HG02588 (cell line): ENCODE data around the gene CNTNAP2.

Experiments
- ATAC-seq: cut with Tn5 transposase; IDR thresholded peaks from one replicate; pipeline ENCODE4 v1.9.1; 2021; ENCODE audit warnings: mild to moderate bottlenecking, moderate library complexity; ENCODE audit not compliant: unreplicated experiment

The CNTNAP2 gene

DNA sequence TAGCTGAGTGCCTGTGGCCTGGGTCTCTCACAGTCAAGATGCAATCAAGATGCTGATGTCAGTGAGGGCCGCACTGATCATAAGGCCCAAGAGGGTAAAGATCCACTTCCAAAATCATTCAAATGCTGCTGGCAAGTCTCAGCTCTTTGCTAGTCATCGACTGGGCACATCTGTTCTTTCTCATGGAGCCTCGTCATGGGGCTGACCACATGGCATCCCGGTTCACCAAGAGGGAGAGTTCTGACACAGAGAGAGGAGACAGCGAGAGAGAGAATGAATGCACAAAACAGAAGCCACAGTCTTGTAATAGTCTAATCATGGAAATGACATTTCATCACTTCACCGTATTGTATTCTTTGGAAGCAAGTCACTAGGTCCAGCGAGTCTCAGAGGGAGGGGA lies 1406.5 kb downstream of the CNTNAP2 start:
- no peak for ATAC-seq

DNA sequence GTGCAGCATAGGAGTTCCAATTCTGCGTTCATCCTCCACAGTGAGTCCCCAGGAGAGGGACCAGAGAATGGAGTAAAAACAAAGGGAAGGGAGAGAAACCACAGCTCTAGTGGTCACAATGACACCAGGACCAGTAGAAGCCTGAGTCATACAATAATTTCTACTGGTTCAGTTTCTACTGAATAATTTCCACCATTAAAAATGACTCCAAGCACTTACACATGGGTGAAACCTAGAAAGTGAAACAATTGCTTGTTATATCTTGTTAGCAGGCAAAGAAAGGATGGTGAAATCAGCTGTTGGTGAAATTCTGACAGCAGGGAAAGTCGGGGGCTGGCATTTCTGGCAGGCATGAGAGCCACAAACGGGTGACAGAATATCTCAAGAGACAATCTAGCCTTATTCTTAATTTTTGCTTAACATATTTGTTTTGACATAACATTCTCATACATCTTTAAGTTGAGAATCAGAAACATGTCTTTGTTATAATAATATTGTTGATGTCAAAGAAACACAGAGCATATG lies 1408.2 kb downstream of the CNTNAP2 start:
- ATAC-seq, result no peak

DNA sequence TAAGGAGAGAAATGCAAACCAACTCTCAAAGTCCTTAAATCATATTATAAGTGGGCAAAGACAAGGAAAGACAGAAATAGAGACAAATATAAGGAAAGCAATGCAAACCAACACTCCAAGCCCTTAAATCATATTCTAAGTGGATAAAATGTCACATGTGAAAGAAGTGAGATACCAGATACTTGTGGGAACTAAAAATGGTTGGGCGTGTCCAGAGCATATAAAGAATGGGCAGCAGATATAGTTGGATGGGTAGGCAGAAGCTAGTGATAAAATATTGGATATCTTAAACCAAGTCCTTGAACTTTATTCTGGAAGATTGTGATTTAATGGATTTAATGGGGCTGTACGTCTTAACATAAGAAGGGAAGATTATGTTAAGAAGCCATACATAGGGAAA lies 1408.7 kb downstream of the CNTNAP2 start:
- ATAC-seq, result no peak

DNA sequence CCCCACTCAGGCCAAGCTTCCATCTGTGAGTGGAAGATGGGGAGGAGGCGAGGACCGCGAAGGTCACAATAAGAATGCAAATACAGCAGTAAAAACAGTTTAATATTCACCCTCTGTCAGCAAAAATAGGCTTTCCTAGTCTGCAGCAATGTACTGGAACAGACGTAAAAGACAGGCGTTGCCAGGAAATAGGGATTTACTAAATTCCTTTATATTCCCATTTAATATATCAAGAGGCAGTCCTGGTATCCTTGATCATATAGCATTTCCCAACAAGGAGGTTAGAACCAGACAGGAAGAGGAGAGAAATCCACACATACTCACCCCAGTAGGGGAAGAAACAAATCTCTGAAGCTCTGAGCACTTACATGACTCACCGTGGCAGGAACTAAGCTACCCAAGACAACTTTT lies 1419.1 kb downstream of the CNTNAP2 start:
- no peak for ATAC-seq

- no peak for ATAC-seq
Observed at GRCh38 chr7:147539685-147540084, 1423.1 kb downstream of the CNTNAP2 start.

DNA sequence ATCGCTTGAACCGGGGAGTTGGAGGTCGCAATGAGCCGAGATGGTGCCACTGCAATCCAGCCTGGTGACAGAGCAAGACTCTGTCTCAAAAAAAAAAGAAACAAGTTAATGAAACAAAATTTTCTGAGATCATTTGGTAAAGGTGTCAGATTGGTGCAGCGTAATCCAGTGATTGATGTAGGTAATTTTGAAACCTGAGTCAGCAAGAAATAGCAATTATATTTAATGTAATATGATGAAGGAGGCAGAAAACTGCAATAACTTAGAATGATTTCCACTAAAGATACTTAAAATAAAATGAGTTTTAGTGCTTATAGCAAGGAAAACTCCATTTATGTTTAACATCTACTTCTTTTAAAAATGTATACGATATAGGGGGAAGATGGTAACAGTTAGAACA lies 1424.1 kb downstream of the CNTNAP2 start:
- ATAC-seq, result no peak

- ATAC-seq, result no peak
Observed at GRCh38 chr7:147541261-147541660, 1424.7 kb downstream of the CNTNAP2 start.

DNA sequence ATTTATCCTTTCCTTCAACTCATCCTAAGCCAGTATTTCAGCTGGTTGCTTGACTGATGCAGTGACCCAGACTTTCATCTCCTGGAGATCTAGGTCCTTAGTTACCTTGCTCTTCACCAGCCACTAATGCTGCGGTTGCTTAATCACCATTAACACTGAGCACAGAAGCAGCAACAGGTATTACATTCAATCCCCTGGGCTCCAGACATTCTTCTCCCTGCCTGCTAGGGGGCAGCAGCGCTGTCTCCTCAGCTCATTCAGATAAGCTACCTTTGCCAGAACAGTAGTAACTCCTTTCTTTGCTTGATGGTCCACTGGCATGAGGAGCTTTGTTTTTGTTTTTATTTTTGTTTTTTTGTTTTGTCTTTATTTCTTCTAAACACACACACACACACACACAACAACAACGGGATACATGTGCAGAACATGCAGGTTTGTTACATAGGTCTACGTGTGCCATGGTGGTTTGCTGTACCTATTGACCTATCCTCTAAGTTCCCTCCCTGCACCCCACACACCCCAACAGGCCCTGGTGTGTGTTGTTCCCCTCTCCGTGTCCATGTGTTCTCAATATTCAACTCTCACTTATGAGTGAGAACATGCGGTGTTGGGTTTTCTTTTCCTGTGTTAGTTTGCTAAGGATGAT lies 1430.8 kb downstream of the CNTNAP2 start:
- no peak for ATAC-seq

- no peak for ATAC-seq
Observed at GRCh38 chr7:147556317-147556716, 1439.7 kb downstream of the CNTNAP2 start.

DNA sequence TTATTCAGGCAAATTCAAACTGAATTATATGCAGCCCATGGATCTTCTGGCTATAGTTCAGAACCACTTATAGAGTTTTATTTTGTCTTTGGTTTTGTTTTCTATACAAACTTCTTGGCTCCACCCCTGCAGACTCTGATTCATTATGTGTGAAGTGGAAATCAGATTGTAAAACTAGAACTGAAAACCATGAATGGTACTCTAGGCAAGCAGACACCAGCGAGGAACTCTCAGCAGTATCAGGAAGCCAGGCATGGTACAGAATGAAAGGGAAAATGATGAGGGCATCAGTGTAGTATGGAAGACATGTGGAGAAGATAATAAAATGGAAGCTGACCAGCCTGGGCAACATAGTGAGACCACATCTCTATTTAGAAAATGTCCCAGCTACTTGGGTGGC lies 1447.1 kb downstream of the CNTNAP2 start:
- ATAC-seq, result no peak

DNA sequence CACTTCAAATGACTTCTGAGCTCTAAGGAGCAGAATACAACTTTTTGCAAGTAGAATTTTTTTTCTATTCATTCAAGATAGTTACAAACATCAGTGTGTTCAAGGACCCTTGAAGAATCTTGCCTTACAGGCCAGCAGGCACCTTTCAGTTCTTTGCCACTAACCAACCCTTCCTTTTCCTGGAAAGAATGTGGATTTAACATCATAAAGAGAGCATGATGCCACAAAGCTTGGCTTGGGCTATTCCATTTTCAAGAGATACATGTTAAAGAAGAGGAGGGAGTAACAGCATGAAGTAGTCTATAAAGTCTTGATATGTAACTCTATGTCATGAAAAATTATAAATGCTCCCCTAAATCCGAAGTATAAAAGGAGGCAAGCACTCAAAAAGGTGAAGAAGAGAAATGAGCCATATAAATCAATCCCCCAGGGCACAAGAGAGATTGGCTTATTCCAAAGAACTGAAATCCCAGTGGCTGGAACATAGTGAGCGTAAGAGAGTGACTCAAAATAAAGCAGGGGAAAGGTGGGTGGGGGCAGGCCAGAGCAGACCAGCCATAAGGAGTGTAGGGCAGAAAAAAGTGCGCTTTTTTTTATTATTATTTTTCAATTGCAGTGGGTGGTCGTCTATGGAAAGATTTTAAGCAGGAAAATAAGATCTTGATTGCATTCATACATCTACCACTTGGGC lies 1448.3 kb downstream of the CNTNAP2 start:
- ATAC-seq, result no peak

GRCh38 chr7:147567043-147567442 lies 1450.4 kb downstream of the CNTNAP2 start:
- no peak for ATAC-seq

GRCh38 chr7:147569116-147569913 lies 1452.7 kb downstream of the CNTNAP2 start:
- no peak for ATAC-seq

GRCh38 chr7:147570390-147570789 lies 1453.8 kb downstream of the CNTNAP2 start:
- no peak for ATAC-seq

DNA sequence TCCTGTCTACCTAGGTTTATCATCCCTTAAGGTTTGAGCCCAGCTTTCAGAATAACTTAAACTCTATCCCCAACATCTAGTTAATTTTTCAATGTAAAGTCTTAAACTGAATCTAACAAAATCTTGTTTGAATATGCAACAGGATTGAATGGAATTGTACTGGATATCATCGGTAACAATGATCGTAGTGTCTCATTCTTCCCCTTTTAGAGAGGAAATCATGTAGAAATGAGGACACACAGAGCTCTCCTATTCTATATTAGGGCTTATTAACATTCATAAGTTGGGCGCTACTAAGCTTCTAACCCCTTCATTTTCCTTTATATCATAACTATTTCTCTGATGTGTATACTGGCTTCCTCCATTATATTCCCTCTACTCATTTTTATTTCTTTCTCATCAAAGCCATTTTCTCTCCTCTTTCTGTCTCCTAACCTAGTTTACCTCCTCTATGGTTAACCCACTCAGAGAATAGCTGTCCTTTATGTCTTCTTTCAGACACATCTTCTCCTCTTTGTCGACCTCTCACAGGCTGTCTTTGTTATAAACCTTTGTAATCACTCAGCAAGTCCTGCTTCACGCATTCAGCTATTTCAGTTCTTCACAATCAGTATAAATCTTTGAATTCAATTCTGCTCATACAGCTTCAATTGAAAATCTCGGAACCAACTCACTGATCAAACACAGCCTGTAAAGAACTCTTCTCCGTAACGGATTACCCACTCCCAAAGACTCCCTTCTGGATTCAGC lies 1455.0 kb downstream of the CNTNAP2 start:
- ATAC-seq, result no peak

DNA sequence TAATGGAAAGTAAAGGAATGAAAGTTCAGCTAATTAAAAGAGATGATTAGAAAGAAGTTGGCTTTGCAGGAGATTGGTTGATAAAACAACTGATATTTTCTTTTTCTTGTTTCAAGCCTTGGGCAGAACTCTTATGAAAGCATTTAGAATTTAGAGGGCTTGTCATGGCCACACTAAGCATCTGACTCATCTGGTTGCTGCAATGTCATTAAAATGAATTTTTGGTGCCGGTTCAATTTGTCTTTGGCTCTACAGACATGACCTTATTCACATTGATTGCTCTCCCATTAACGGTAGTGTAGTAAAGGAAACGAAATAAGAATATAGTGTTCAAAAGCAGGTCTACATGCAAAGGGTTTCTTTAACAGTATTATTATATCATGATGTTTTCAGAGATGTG lies 1461.6 kb downstream of the CNTNAP2 start:
- no peak for ATAC-seq

DNA sequence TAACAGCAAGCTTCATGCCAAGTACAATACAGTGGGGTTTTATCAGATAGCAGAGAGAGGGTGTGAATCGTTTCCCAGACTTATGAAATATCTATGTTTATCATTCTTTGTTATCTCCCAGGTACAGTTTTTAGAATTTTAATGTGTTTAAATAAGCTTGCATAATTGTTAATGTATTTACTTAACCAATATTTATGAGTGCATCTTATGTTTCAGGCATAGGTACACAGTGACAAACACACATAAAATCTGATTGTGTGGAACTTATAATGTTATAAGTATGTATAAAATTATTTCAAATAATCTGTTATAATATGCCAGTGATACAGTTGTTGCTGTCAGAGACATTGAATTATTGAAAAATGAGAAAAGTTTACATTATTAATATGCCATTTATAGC lies 1462.5 kb downstream of the CNTNAP2 start:
- ATAC-seq, result no peak

DNA sequence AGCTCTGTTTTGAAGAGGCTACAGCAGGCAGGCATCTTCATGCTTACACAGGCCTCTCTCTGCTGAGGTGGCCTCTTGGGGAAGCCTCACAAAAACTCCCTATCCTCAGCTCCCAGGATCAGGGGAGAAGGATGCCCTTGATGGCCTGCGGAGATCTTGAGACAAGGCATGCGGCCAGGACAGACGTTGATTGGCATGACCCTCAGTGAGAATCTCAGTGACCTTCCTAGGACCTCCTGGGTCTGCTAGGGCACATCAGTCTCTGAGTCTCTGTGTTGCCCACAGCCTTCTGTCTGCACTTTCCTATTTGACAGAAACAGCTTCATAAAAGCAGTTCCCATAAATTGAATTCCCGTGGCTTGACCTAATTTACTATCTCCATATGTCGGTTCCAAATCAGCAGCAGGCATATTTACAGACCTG lies 1468.2 kb downstream of the CNTNAP2 start:
- ATAC-seq, result no peak

DNA sequence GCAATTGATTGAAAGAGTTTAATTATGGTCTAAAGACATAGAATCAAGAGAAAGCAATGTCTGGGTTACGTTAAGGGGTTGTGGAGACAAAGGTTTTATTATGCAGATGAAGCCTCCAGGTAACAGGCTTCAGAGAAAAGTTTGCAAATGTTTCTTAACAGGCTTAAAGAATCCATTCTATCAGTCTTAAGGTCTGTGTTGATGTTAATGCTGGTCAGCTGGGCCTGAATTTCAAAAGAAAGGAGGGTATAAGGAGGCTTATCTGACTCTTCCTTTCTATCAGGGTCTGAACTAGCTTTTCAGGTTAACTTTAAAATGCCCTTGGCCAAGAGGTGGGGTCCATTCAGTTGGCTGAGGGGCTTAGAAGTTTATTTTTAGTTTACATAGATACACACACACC lies 1469.5 kb downstream of the CNTNAP2 start:
- ATAC-seq, result no peak

GRCh38 chr7:147586526-147586925 lies 1469.9 kb downstream of the CNTNAP2 start:
- no peak for ATAC-seq
